Uterus (tissue), 4 donors: ENCODE measurements around the gene ATP13A3. TPM values are rescaled to one million over a fixed set of nuclear protein-coding genes. Genes with fewer than 3 reads are reported as not detected.

Experiments used
- DNase-seq, 2 donors: peaks; one replicate each; pipeline ENCODE4 v3.0.0-alpha.2; 2019 to 2020
- H3K27ac ChIP-seq, 2 donors: fragments of 200-600 bp; sonication (generic); 1 replicate in 1 of 2; 2 replicates in 1 of 2; pipeline ENCODE4 v1.5.1; 2016 to 2018
- H3K27me3 ChIP-seq, 2 donors: fragments of 200-600 bp; sonication (generic); one replicate each; pipeline ENCODE4 v1.5.1; 2018 to 2019; ENCODE audit warnings: control low read depth in 1 of 2
- H3K36me3 ChIP-seq, 2 donors: fragments of 200-600 bp; sonication (generic); one replicate each; pipeline ENCODE4 v1.5.1; 2019; ENCODE audit warnings: control low read depth in 1 of 2
- H3K4me1 ChIP-seq, 2 donors: fragments of 200-600 bp; sonication (generic); one replicate each; pipeline ENCODE4 v1.5.1; 2018 to 2019; ENCODE audit warnings: control low read depth in 1 of 2
- H3K4me3 ChIP-seq, 2 donors: fragments of 200-600 bp; sonication (generic); 1 replicate in 1 of 2; 2 replicates in 1 of 2; pipeline ENCODE4 v1.5.1; 2018 to 2019; ENCODE audit warnings: mild to moderate bottlenecking in 1 of 2
- H3K9me3 ChIP-seq, 2 donors: fragments of 200-600 bp; sonication (generic); one replicate each; pipeline ENCODE4 v1.5.1; 2019; ENCODE audit warnings: control low read depth in 1 of 2
- POLR2A ChIP-seq, 2 donors: fragments of 450-650 bp; IDR thresholded peaks; one replicate each; pipeline ENCODE4 v1.6.1; 2016; ENCODE audit warnings: antibody characterized with exemption in 2 of 2, mild to moderate bottlenecking in 1 of 2, moderate library complexity in 1 of 2
- intact Hi-C: fragments of 100-400 bp; cut with DNase I; formaldehyde crosslinking; loops from one replicate; pipeline ENCODE4 v1.15.1; 2023; ENCODE audit warnings: low total_unique reads
- total RNA-seq, 4 donors: library from RNA; depleted of rRNA in 3 of 4; stranded (reverse); fragments of >200 nt in 3 of 4; gene quantifications; one replicate each; pipeline versions ENCODE4 v1.1.0 to v1.2.4, GENCODE V29; 2014 to 2023
- TF ChIP-seq, protein P1 (sequence below), 4 experiments: fragments of 200-600 bp in 2 of 4; fragments of 450-650 bp in 2 of 4; sonication (generic) in 2 of 4; IDR thresholded peaks; one replicate each; pipeline ENCODE4 v1.5.1; 2016 to 2019; ENCODE audit warnings: antibody characterized with exemption in 4 of 4, mild to moderate bottlenecking in 2 of 4, moderate library complexity in 1 of 4
- donor health status: DM: yes; HTN: yes; CAD: no.

The ATP13A3 gene
- total RNA-seq, 4 donors from 2014 or later = 43.3 to 148 (median 82.9) TPM

DNA sequence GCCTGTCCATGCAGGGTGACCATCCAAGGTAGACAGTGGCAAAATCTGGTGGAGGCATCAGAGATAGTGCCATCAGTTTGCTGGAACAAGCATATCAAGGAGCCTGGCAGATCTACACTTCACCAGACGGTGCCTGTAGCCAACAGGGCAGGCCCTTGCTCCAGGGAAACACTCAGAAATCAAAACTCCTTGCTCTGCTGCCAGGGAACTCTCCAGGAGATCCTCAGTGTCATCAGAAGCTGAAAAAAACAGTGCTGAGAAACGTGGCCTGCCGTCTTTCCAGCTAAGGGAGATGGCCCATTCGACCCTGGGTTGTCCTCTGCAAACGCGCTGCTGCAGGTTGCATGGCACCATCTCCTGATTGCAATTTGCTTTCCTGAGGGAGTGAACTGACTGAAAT is 30.5 kb upstream of the ATP13A3 start:
- H3K9me3 ChIP-seq = no peaks in the 10 kb centered on the region
- H3K36me3 ChIP-seq = no peaks in the 10 kb centered on the region
- H3K4me3 ChIP-seq = no peak overlapping the region
- intact Hi-C loops = no loop called here
- no peak for DNase-seq
- H3K27ac ChIP-seq = no peak overlapping the region
- no peaks in the 10 kb centered on the region for H3K4me1 ChIP-seq
- H3K27me3 ChIP-seq = no peaks in the 10 kb centered on the region
- TF ChIP-seq POLR2A (IDR thresholded peaks at IDR 0.05) = no peak
- TF ChIP-seq, protein P1, sequence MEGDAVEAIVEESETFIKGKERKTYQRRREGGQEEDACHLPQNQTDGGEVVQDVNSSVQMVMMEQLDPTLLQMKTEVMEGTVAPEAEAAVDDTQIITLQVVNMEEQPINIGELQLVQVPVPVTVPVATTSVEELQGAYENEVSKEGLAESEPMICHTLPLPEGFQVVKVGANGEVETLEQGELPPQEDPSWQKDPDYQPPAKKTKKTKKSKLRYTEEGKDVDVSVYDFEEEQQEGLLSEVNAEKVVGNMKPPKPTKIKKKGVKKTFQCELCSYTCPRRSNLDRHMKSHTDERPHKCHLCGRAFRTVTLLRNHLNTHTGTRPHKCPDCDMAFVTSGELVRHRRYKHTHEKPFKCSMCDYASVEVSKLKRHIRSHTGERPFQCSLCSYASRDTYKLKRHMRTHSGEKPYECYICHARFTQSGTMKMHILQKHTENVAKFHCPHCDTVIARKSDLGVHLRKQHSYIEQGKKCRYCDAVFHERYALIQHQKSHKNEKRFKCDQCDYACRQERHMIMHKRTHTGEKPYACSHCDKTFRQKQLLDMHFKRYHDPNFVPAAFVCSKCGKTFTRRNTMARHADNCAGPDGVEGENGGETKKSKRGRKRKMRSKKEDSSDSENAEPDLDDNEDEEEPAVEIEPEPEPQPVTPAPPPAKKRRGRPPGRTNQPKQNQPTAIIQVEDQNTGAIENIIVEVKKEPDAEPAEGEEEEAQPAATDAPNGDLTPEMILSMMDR (IDR thresholded peaks at IDR 0.05) = no peak

DNA sequence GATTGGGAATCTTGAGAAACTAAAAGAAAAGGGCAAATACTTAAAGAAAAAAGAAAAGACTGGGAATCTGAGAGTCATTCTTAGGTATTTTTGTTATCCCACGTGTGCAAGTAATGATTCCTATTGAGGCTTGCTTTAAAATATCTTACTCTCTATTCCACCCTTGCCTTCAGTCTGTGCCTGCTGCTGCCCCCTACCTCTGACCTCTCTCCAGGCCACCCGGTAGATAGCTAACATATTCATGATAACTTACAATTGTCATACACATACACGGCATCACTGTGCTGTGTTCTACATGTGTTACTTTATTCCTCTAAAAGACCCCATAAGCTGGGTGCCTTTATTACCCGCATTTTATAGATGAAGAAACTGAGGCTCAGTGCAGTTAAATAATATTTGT is 27.8 kb upstream of the ATP13A3 start:
- TF ChIP-seq, protein P1 (IDR thresholded peaks at IDR 0.05) = no peak
- no peak for TF ChIP-seq POLR2A (IDR thresholded peaks at IDR 0.05)
- intact Hi-C loops = no loop called here
- H3K27ac ChIP-seq = no peak overlapping the region

DNA sequence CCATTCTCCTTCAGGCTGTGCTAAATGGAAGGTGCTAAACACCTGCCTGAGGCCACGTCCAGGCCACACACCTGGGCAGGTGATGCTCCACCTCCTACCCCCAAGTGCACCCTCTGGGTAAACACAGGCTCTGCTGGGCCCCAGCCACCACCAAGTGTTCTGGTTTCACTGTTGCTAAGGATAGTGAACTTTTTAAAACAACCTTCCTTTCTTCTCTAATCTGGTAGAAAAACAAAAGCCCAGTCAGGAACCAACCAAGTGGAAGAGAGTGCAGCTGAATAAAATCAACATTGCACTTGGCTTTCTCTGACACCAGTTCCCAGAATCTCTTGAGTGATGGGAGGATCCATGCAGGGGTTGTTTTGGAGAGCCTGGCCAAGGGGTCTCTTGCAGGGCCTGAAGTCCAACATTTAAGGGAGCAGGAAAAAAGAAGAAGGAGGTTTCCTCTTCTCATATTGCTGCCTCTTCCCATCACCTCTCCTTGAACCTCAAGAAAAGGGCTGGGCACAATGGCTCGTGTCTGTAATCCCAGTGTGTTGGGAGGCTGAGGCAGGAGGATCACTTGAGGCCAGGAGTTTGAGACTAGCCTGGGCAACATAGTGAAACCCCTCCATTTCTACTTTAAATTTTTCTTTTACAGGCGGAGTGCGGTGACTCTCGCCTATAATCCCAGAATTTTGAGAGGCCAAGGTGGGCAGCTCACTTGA is 26.2 kb upstream of the ATP13A3 start:
- no peak for DNase-seq
- Histone ChIP-seq H3K27me3 (no peaks in the 10 kb centered on the region), H3K27ac (no peak overlapping the region), H3K4me3 (no peak overlapping the region), H3K9me3 (no peaks in the 10 kb centered on the region), H3K4me1 (no peaks in the 10 kb centered on the region), H3K36me3 (no peaks in the 10 kb centered on the region)
- intact Hi-C loops = no loop called here
- no peak for TF ChIP-seq POLR2A (IDR thresholded peaks at IDR 0.05)
- TF ChIP-seq, protein P1 (IDR thresholded peaks at IDR 0.05) = no peak

More for the DNA sequence above, 27.8 kb upstream of the ATP13A3 start:
- H3K9me3 ChIP-seq = no peaks in the 10 kb centered on the region
- no peaks in the 10 kb centered on the region for H3K4me1 ChIP-seq
- no peaks in the 10 kb centered on the region for H3K27me3 ChIP-seq
- H3K4me3 ChIP-seq = no peak overlapping the region
- DNase-seq = no peak
- H3K36me3 ChIP-seq = no peaks in the 10 kb centered on the region

DNA sequence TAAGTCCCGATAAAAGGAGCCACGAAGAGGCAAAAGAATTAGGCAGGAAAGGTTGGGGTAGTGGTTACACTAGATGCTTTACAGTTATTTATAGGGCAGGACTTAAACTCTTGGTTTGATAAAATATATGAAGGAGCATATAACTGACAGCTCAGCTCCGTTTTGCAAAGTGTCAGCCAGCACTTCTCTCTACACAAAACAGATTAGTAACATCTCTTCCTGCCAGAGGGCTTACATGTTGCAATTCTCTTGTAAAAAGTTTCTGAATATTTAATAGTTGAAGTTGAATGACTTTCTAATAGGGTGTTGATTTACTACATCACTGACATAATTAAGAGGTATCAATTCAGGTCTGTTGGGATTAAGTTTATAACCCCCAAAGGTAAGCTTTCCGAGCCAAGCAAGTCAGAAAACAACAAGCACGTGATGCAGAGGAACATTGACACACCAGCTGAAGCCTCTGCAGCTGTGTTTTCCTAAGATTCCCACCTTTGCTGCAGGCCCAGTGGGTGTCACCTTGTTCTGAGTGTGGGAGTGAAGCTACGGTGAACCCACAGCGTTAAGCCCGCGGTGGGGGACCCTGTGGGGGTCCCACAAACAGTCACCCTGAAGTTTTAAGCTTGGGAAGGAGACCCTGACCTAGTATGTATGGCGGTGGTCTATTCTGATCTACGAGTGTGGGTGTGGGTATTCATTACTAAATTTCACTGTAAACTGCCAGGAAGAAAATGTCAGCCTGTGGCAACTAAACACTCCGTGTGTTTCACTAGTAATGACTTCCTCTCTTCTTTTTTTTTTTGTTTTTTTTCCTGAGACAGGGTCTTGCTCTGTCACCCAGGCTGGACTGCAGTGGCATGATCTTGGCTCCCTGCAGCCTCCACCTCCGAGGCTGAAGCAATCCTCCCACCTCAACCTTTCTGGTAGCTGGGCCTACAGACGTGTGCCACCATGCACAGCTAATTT is 22.0 kb upstream of the ATP13A3 start:
- no peak overlapping the region for H3K4me3 ChIP-seq
- TF ChIP-seq, protein P1 (IDR thresholded peaks at IDR 0.05) = no peak
- no peak for TF ChIP-seq POLR2A (IDR thresholded peaks at IDR 0.05)
- intact Hi-C loops = no loop called here
- H3K36me3 ChIP-seq = no peaks in the 10 kb centered on the region
- H3K4me1 ChIP-seq = no peaks in the 10 kb centered on the region
- H3K9me3 ChIP-seq = no peaks in the 10 kb centered on the region
- H3K27ac ChIP-seq = no peak overlapping the region
- no peak for DNase-seq
- H3K27me3 ChIP-seq = no peaks in the 10 kb centered on the region

DNA sequence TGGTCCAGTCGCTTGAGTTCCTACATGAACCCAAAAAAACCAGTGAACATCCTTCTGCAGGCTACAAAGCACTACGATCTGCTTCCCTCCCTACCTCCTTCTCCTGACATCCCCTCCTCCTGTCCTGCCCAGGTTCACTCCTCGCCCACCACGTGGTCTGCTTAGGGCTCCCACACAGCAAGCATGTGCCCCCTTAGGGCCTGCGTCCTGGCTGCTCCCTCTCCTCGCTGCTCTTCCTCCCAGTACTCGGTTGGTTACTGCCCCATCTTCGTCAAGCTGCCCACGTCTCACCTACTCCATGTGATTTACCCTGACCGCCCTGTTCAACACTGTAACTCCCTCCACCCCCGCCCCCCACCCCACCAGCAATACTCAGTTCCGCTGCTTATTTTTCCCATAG is 20.8 kb upstream of the ATP13A3 start:
- Histone ChIP-seq H3K4me1 (no peaks in the 10 kb centered on the region), H3K27ac (no peak overlapping the region), H3K4me3 (no peak overlapping the region), H3K9me3 (no peaks in the 10 kb centered on the region), H3K27me3 (no peaks in the 10 kb centered on the region), H3K36me3 (no peaks in the 10 kb centered on the region)
- intact Hi-C loops = no loop called here
- TF ChIP-seq POLR2A (IDR thresholded peaks at IDR 0.05) = no peak
- TF ChIP-seq, protein P1 (IDR thresholded peaks at IDR 0.05) = no peak
- no peak for DNase-seq
